Colonic mucosa (tissue), 4 donors: Measurements from ENCODE around the gene GPR45. TPM values are rescaled to one million over a fixed set of nuclear protein-coding genes. Genes with fewer than 3 reads are reported as not detected.

Source experiments
- DNase-seq: peaks from one replicate; pipeline ENCODE4 v3.0.0-alpha.2; 2020
- H3K27ac ChIP-seq: fragments of 200-600 bp; one replicate; pipeline ENCODE4 v1.8.0; 2021
- H3K27me3 ChIP-seq: fragments of 200-600 bp; one replicate; pipeline ENCODE4 v1.8.0; 2021
- H3K36me3 ChIP-seq: fragments of 200-600 bp; one replicate; pipeline ENCODE4 v1.8.0; 2021
- H3K4me1 ChIP-seq: fragments of 200-600 bp; one replicate; pipeline ENCODE4 v1.8.0; 2021; ENCODE audit warnings: mild to moderate bottlenecking
- H3K4me3 ChIP-seq: fragments of 200-600 bp; one replicate; pipeline ENCODE4 v1.8.0; 2021
- H3K9ac ChIP-seq, 2 donors: one replicate each; pipeline ENCODE4 v1.7.0; 2013; ENCODE audit warnings: control low read depth in 2 of 2, low read depth in 2 of 2, low read length in 2 of 2
- H3K9me3 ChIP-seq: fragments of 200-600 bp; one replicate; pipeline ENCODE4 v1.8.0; 2021
- CTCF ChIP-seq: fragments of 200-600 bp; IDR thresholded peaks from one replicate; pipeline ENCODE4 v1.8.0; 2022; ENCODE audit warnings: antibody characterized with exemption, mild to moderate bottlenecking
- intact Hi-C: fragments of 100-400 bp; cut with DNase I; formaldehyde crosslinking; loops from one replicate; pipeline ENCODE4 v1.14.1; 2022
- total RNA-seq, 2 donors: library from RNA; stranded (reverse); fragmentation: NEBNext Ultra II Directional in 1 of 2; extraction: Animal tissue kit (Norgen Biotek cat#: 25700) in 1 of 2; gene quantifications; one replicate each; pipeline ENCODE4 v1.2.1, GENCODE V29; 2021
- donor health status: healthy.
- donor health status: DM: no; HTN: no; CAD: no.
- donor health status: DM: no; HTN: no; CAD: no.

The GPR45 gene
- total RNA-seq, 2 donors from 2014 or later = not detected

GRCh38 chr2:105261061-105261460 lies 19.5 kb downstream of the GPR45 start:
- intact Hi-C loops = no loop called here
- H3K36me3 ChIP-seq = no peaks in the 10 kb centered on the region
- no peak for TF ChIP-seq CTCF
- no peak for DNase-seq
- H3K9ac ChIP-seq = no peak overlapping the region
- H3K9me3 ChIP-seq = no peaks in the 10 kb centered on the region
- no peaks in the 10 kb centered on the region for H3K27me3 ChIP-seq
- no peak overlapping the region for H3K4me3 ChIP-seq
- H3K27ac ChIP-seq = no peak overlapping the region
- H3K4me1 ChIP-seq = no peaks in the 10 kb centered on the region

GRCh38 chr2:105262651-105263091 lies 21.1 kb downstream of the GPR45 start:
- DNase-seq = no peak
- H3K4me3 ChIP-seq = no peak overlapping the region
- intact Hi-C loops = no loop called here
- H3K9me3 ChIP-seq = no peaks in the 10 kb centered on the region
- no peak overlapping the region for H3K27ac ChIP-seq
- TF ChIP-seq CTCF = no peak
- H3K27me3 ChIP-seq = no peaks in the 10 kb centered on the region
- H3K9ac ChIP-seq = no peak overlapping the region
- H3K36me3 ChIP-seq = peaks cover 5% of the 10 kb centered on the region
- no peaks in the 10 kb centered on the region for H3K4me1 ChIP-seq

- Histone ChIP-seq H3K4me3 (no peak overlapping the region), H3K9me3 (no peaks in the 10 kb centered on the region), H3K27ac (no peak overlapping the region), H3K36me3 (peaks cover 17% of the 10 kb centered on the region), H3K4me1 (no peaks in the 10 kb centered on the region), H3K9ac (no peak overlapping the region), H3K27me3 (no peaks in the 10 kb centered on the region)
- intact Hi-C loops = no loop called here
- DNase-seq = no peak
- TF ChIP-seq CTCF = no peak
Observed at GRCh38 chr2:105269426-105269825, 27.9 kb downstream of the GPR45 start.

- Histone ChIP-seq H3K4me1 (no peaks in the 10 kb centered on the region), H3K27ac (no peak overlapping the region), H3K9me3 (no peaks in the 10 kb centered on the region), H3K27me3 (no peaks in the 10 kb centered on the region), H3K36me3 (peaks cover 18% of the 10 kb centered on the region), H3K4me3 (no peak overlapping the region), H3K9ac (no peak overlapping the region)
- no peak for DNase-seq
- no peak for TF ChIP-seq CTCF
- intact Hi-C loops = no loop called here
Observed at GRCh38 chr2:105271393-105272045, 30.0 kb downstream of the GPR45 start.

- no peaks in the 10 kb centered on the region for H3K4me1 ChIP-seq
- no peak overlapping the region for H3K27ac ChIP-seq
- no peak overlapping the region for H3K4me3 ChIP-seq
- DNase-seq = no peak
- no peaks in the 10 kb centered on the region for H3K27me3 ChIP-seq
- no peak for TF ChIP-seq CTCF
- H3K9ac ChIP-seq = no peak overlapping the region
- no peaks in the 10 kb centered on the region for H3K9me3 ChIP-seq
- intact Hi-C loops = no loop called here
- H3K36me3 ChIP-seq = peaks cover 15% of the 10 kb centered on the region
Observed at GRCh38 chr2:105272176-105272575, 30.6 kb downstream of the GPR45 start.
